Right cardiac atrium (tissue), 5 donors: Measurements from ENCODE around the gene ZNF302. TPM values are rescaled to one million over a fixed set of nuclear protein-coding genes. Genes with fewer than 3 reads are reported as not detected.

ENCODE experiments used
- ATAC-seq, 2 donors: fragments of 200-7000 bp; cut with Tn5 transposase; one replicate each; pipeline versions ENCODE4 v1.8.0 to v1.9.1; 2020; ENCODE audit warnings: moderate library complexity in 2 of 2, mild to moderate bottlenecking in 1 of 2
- DNase-seq, 3 donors: peaks; one replicate each; pipeline ENCODE4 v3.0.0-alpha.2; 2020
- H3K27ac ChIP-seq: one replicate; pipeline ENCODE4 v1.5.1; 2013; ENCODE audit warnings: mild to moderate bottlenecking, low read length, control low read depth, moderate library complexity
- H3K27me3 ChIP-seq: one replicate; pipeline ENCODE4 v1.6.1; 2013; ENCODE audit not compliant: control insufficient read depth, insufficient read depth
- H3K4me1 ChIP-seq: one replicate; pipeline ENCODE4 v1.6.1; 2013; ENCODE audit warnings: low read length; ENCODE audit not compliant: control insufficient read depth, insufficient read depth
- H3K4me3 ChIP-seq: one replicate; pipeline ENCODE4 v1.5.1; 2013; ENCODE audit warnings: low read length, control low read depth
- H3K9me3 ChIP-seq: one replicate; pipeline ENCODE4 v1.6.1; 2013; ENCODE audit warnings: low read length; ENCODE audit not compliant: control insufficient read depth
- WGBS: extraction: QIAGEN DNeasy Blood & Tissue Kit; methylation state at CpG from one replicate; pipeline ENCODE4 v1.1.7; 2013; 5-methylcytosine and 5-hydroxymethylcytosine counted together
- intact Hi-C, 4 donors: fragments of 100-400 bp; cut with DNase I; formaldehyde crosslinking; loops; one replicate each; pipeline versions ENCODE4 v1.11.0 to v1.14.0; 2022 to 2023
- polyA plus RNA-seq: library from polyadenylated mRNA; stranded (reverse); fragments of 200-250 nt; gene quantifications from one replicate; pipeline ENCODE4 v1.2.3, GENCODE V29; 2013
- total RNA-seq, 4 donors: library from RNA; stranded (reverse); fragmentation: NEBNext Ultra II Directional; extraction: Animal tissue kit (Norgen Biotek cat#: 25700); gene quantifications; one replicate each; pipeline ENCODE4 v1.2.1, GENCODE V29; 2021
- donor health status: healthy with polysubstance abuse.
- donor health status: DM: no; HTN: yes; CAD: no.
- donor health status: DM: no; HTN: no; CAD: no.
- donor health status: DM: no; HTN: yes; CAD: no; lungs with severe emphysema.
- donor health status: DM: yes; HTN: yes; CAD: no.

ZNF302 gene
- total and polyA plus RNA-seq, 5 donors: 25.1 to 47.3 (median 39.0) TPM

DNA sequence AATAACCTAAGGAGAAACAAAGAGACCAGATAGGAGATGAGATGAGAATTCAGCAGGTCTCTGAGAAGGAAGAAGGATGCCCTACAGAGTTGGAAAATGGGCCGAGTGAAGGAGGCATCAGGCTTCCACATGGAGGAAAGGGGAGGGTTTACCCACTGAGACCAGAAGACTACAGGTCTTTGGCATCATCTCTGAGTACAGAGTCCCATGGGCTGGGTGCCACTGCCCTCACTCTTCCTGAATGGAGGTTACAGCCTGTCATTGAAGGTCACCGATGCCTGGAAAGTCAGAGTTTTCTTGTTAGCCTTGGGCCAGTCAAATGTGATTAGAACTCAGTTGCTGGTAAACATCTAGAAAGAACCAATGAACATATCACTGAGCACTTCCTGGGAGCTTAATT lies 9.9 kb downstream of the ZNF302 start:
- Histone ChIP-seq H3K27ac (no peak overlapping the region), H3K27me3 (no peaks in the 10 kb centered on the region), H3K4me3 (no peak overlapping the region), H3K9me3 (no peaks in the 10 kb centered on the region), H3K4me1 (no peaks in the 10 kb centered on the region)
- ATAC-seq (no peak), DNase-seq (no peak)
- intact Hi-C loops: no loop called here
- WGBS: 92% methylated on average over 2 of the region's 2 CpGs

DNA sequence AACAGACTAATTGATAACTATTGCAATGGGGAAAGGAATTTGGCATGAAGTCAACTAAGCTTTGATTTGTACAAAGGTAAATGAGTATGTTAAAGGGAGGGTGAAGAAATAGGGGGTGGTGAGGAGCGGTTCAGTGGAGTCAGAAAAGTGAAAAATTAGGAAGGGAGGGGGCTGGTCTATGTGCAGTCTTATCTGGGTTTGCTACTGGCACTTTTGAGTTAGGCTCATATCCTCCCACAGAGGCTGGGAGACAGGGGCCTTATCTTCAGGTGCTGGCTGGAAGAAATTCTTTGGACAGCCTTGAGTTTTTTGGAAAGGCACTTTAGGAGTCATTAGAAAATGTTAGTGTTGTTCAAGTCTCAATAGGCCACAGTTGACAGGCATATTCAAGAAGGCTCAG lies 11.1 kb downstream of the ZNF302 start:
- H3K27me3 ChIP-seq: no peaks in the 10 kb centered on the region
- whole genome bisulfite sequencing: 62% methylated on average over 1 of the region's 1 CpG
- H3K27ac ChIP-seq: no peak overlapping the region
- H3K9me3 ChIP-seq: no peaks in the 10 kb centered on the region
- DNase-seq: no peak
- ATAC-seq: no peak
- intact Hi-C loops: no loop called here
- H3K4me3 ChIP-seq: no peak overlapping the region
- no peaks in the 10 kb centered on the region for H3K4me1 ChIP-seq

DNA sequence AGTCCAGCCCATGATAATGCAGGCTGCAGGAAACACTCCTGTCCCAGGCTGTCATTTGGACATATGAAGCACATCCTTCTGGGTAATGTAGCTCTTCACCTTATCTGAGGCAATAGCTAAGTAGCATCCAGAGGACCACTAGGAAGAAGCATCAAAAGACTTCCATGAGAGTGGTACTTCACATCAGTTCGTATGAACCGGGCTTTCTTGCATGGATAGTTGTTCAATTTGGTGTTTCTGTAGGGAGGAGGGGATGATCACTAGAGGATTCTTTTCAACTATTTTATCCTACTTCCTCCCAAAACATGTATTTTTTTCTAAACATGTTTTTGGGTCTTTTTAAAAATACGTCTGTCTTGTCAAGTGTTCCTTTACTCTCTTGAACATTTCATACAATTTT lies 12.9 kb downstream of the ZNF302 start:
- Histone ChIP-seq H3K27me3 (no peaks in the 10 kb centered on the region), H3K4me1 (no peaks in the 10 kb centered on the region), H3K9me3 (no peaks in the 10 kb centered on the region), H3K4me3 (no peak overlapping the region), H3K27ac (no peak overlapping the region)
- WGBS: 82% methylated on average over 3 of the region's 3 CpGs
- intact Hi-C loops: no loop called here
- ATAC-seq (no peak), DNase-seq (no peak)

- intact Hi-C loops: no loop called here
- ATAC-seq (peak; percentile 44 to 68), DNase-seq (no peak)
- Histone ChIP-seq H3K4me1 (no peaks in the 10 kb centered on the region), H3K27me3 (no peaks in the 10 kb centered on the region), H3K9me3 (no peaks in the 10 kb centered on the region), H3K27ac (no peak overlapping the region), H3K4me3 (no peak overlapping the region)
- WGBS: 42% methylated on average over 2 of the region's 2 CpGs
Measured at GRCh38 chr19:34692549-34692948, 15.1 kb downstream of the ZNF302 start.

DNA sequence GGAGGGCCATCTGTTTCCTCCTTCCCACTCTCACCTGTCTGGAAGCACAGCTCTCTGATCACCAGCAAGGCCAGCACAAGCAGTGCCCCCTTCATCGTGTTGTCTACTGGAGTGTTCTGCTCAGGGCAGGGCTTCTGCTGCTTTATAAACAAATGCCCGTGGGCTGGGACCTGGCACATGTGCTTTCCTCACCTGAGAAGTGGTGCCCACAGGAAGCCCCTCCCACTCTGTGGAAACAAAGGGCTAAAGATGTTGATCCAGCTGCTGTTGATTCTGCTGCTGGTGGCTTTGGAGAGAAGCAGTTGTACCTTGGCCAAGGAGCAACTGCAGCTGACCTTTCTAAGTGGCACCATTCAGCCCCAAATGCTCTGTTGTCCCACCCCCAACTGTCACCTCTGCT lies 30.2 kb downstream of the ZNF302 start:
- Histone ChIP-seq H3K27me3 (no peaks in the 10 kb centered on the region), H3K9me3 (no peaks in the 10 kb centered on the region), H3K4me1 (no peaks in the 10 kb centered on the region), H3K27ac (no peak overlapping the region), H3K4me3 (no peak overlapping the region)
- ATAC-seq (no peak), DNase-seq (no peak)
- 63% methylated on average over 2 of the region's 2 CpGs for WGBS
- intact Hi-C loops: no loop called here

- intact Hi-C loops: loop anchor here (1.0 to 10.0 kb wide), 6 partner anchors 65 to 210 kb away; no protein-coding TSS in a partner anchor
- H3K27ac ChIP-seq: no peak overlapping the region
- no peaks in the 10 kb centered on the region for H3K4me1 ChIP-seq
- no peaks in the 10 kb centered on the region for H3K9me3 ChIP-seq
- 62% methylated on average over 6 of the region's 6 CpGs for whole genome bisulfite sequencing
- no peaks in the 10 kb centered on the region for H3K27me3 ChIP-seq
- H3K4me3 ChIP-seq: no peak overlapping the region
- ATAC-seq (no peak), DNase-seq (no peak)
Measured at GRCh38 chr19:34711890-34712289, 34.4 kb downstream of the ZNF302 start.

DNA sequence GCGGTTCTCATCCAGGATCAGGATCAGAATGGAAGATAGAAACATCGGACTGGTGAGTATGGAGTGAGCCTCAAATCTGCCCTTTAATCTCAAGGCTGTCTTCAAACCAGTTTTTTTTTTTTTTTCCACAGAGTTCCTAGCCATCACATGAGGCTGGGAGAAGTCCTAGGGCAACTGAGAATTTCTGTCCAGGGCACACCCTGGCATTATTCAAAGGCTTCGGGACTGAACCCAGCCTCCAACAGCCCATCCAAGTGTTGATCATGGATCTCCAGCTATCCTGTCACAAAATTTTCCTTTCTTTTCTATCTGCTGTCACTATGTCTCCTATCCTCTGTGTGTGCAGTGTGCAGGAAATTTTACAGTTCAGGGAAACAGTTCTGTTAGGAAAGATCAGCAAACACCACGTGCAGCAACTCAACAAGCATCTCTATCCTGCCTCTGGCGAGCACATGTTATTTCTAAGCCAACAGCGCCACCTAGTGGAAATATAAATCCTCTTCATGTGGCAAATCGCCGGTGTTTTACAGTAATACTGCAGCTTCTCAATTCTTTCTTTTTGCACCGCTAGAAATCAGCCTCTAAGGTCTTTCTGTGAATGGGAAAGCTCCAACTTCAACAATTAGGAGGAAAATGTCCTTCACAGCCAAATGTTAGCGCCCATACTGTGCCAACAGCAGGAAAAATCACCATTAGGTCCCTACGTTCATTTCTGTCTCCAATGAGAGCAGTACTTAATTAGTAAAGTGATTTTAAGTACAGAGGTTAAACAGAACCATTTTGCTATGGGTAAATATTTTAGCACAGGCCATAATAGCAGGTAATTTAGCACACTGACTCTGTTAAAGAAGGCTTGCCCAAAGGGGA lies 35.1 kb downstream of the ZNF302 start:
- DNase-seq (peak in 1 of 3 donors; percentile 17), ATAC-seq (peak; percentile 72 to 75)
- WGBS: 34% methylated on average over 11 of the region's 11 CpGs
- Histone ChIP-seq H3K4me1 (no peaks in the 10 kb centered on the region), H3K27ac (no peak overlapping the region), H3K9me3 (no peaks in the 10 kb centered on the region), H3K4me3 (no peak overlapping the region), H3K27me3 (no peaks in the 10 kb centered on the region)
- intact Hi-C loops: loop anchor here (1.0 to 10.0 kb wide), 6 partner anchors 65 to 210 kb away; no protein-coding TSS in a partner anchor

- no peak for ATAC-seq
- intact Hi-C loops: loop anchor here (2.0 to 10.0 kb wide), 5 partner anchors 66 to 211 kb away; no protein-coding TSS in a partner anchor
- Histone ChIP-seq H3K27ac (no peak overlapping the region), H3K4me1 (no peaks in the 10 kb centered on the region), H3K4me3 (no peak overlapping the region), H3K27me3 (no peaks in the 10 kb centered on the region), H3K9me3 (no peaks in the 10 kb centered on the region)
- 86% methylated on average over 2 of the region's 2 CpGs for WGBS
- DNase-seq: no peak
Measured at GRCh38 chr19:34713262-34713637, 35.8 kb downstream of the ZNF302 start.

DNA sequence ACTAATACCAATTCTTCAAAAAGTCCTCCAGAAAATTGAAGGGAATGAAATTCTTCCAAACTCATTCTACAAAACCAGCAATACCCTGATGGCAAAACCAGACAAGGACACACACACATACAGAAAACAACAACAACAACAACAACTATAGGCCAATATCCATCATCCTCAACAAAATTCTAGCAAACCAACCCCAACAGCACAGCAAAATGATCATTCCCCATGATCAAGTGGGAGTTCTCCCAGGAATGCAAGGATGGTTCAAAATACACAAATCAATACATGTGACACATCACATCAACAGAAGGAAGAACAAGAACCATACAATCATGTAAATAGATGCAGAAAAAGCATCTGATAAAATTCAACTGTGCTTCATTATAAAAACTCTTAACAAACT lies 37.9 kb downstream of the ZNF302 start:
- no peaks in the 10 kb centered on the region for H3K27me3 ChIP-seq
- no peaks in the 10 kb centered on the region for H3K4me1 ChIP-seq
- no peak for ATAC-seq
- H3K4me3 ChIP-seq: no peak overlapping the region
- no peak for DNase-seq
- intact Hi-C loops: loop anchor here in 1 of 4 donors (10.0 kb wide), 1 partner anchor 161 kb away; no protein-coding TSS in a partner anchor
- no peak overlapping the region for H3K27ac ChIP-seq
- no peaks in the 10 kb centered on the region for H3K9me3 ChIP-seq

DNA sequence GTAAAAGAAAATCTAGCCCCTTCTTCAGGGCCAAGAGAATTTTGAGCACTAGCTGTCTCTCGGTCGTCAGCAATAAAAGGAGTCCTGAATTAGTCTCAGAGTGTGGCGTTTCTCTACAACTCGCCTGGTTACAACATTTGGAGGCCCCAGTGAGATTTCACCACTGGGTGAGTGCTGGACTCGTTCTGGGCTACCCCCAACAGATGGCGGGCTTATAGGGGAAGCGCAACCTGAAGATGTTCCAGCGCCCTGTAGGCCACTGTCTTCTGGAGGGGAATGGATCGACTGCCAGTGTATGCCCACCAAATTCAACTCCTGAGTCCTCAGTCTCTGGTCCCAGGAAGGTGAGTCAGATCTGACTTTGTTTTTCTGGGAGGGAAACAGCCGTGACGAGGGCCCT lies 44.9 kb downstream of the ZNF302 start:
- intact Hi-C loops: no loop called here
- ATAC-seq (no peak), DNase-seq (no peak)
- Histone ChIP-seq H3K27me3 (no peaks in the 10 kb centered on the region), H3K4me3 (no peak overlapping the region), H3K27ac (no peak overlapping the region), H3K4me1 (no peaks in the 10 kb centered on the region), H3K9me3 (no peaks in the 10 kb centered on the region)
- whole genome bisulfite sequencing: 48% methylated on average over 11 of the region's 11 CpGs

- Histone ChIP-seq H3K27me3 (no peaks in the 10 kb centered on the region), H3K4me1 (no peaks in the 10 kb centered on the region), H3K27ac (no peak overlapping the region), H3K9me3 (no peaks in the 10 kb centered on the region), H3K4me3 (no peak overlapping the region)
- intact Hi-C loops: no loop called here
- 55% methylated on average over 6 of the region's 6 CpGs for WGBS
- no peak for ATAC-seq
- no peak for DNase-seq
Measured at GRCh38 chr19:34725400-34725799, 47.9 kb downstream of the ZNF302 start.
